Pancreas (tissue), 10 donors: ENCODE data around the gene P3H4. TPM values are rescaled to one million over a fixed set of nuclear protein-coding genes. Genes with fewer than 3 reads are reported as not detected.

Experiments
- ATAC-seq, 4 donors: fragments of 200-7000 bp; cut with Tn5 transposase; one replicate each; pipeline versions ENCODE4 v1.8.0 to v1.9.1; 2020; ENCODE audit warnings: mild to moderate bottlenecking in 4 of 4, moderate library complexity in 4 of 4
- DNase-seq, 6 donors: peaks; one replicate each; pipeline ENCODE4 v3.0.0-alpha.2; 2020
- FAIRE-seq: peaks from 2 replicates; lab custom pipeline; 2012; peaks lifted over from hg19 to GRCh38; lab: Jason Lieb, UNC
- H3K27ac ChIP-seq, 4 donors: fragments of 200-600 bp; sonication (generic); 1 replicate in 3 of 4; 2 replicates in 1 of 4; pipeline versions ENCODE4 v1.5.0 to v1.8.0; 2020
- H3K27me3 ChIP-seq, 4 donors: fragments of 200-600 bp; one replicate each; pipeline ENCODE4 v1.8.0; 2021
- H3K36me3 ChIP-seq, 3 donors: fragments of 200-600 bp; sonication (generic) in 1 of 3; one replicate each; pipeline versions ENCODE4 v1.5.0 to v1.8.0; 2020 to 2021
- H3K4me1 ChIP-seq, 3 donors: fragments of 200-600 bp; one replicate each; pipeline ENCODE4 v1.8.0; 2021
- H3K4me3 ChIP-seq, 4 donors: fragments of 200-600 bp; sonication (generic) in 2 of 4; one replicate each; pipeline versions ENCODE4 v1.5.0 to v1.8.0; 2020 to 2021
- H3K9me3 ChIP-seq, 4 donors: fragments of 200-600 bp; one replicate each; pipeline ENCODE4 v1.8.0; 2021
- WGBS, 2 donors: extraction: QIAGEN DNeasy Blood & Tissue Kit; methylation state at CpG; one replicate each; pipeline ENCODE4 v1.1.7; 2013; 5-methylcytosine and 5-hydroxymethylcytosine counted together
- intact Hi-C, 3 donors: fragments of 100-400 bp; cut with DNase I; formaldehyde crosslinking; loops; one replicate each; pipeline versions ENCODE4 v1.11.1 to v1.14.2; 2022
- polyA plus RNA-seq, 2 donors: library from polyadenylated mRNA; stranded (reverse); fragments of 200-250 nt; gene quantifications; one replicate each; pipeline ENCODE4 v1.2.3, GENCODE V29; 2013
- total RNA-seq, 6 donors: library from RNA; stranded (reverse); fragmentation: NEBNext Ultra II Directional in 4 of 6; extraction: Animal tissue kit (Norgen Biotek cat#: 25700) in 4 of 6; gene quantifications; one replicate each; pipeline versions ENCODE4 v1.2.1 to v1.2.4, GENCODE V29; 2021 to 2023
- TF ChIP-seq, protein P1 (sequence below), 4 donors: fragments of 200-600 bp; sonication (generic) in 3 of 4; IDR thresholded peaks; one replicate each; pipeline versions ENCODE4 v1.5.0 to v1.8.0; 2021; ENCODE audit warnings: antibody characterized with exemption in 4 of 4
- donor health status: healthy with polysubstance abuse.
- donor health status: DM: no; HTN: no; CAD: no; lungs with moderate emphysema.
- donor health status: DM: no; HTN: no; CAD: no.
- donor health status: control.
- donor health status: control.
- donor health status: Bipolar disorder and iron deficiency.
- donor health status: DM: yes; HTN: yes; CAD: no.
- donor health status: DM: no; HTN: no; CAD: no.
- donor health status: DM: no; HTN: no; CAD: no.
- donor health status: DM: yes; HTN: yes; CAD: no.

Gene P3H4
- total and polyA plus RNA-seq, 8 donors = 8.4 to 16.6 (median 11.4) TPM

DNA sequence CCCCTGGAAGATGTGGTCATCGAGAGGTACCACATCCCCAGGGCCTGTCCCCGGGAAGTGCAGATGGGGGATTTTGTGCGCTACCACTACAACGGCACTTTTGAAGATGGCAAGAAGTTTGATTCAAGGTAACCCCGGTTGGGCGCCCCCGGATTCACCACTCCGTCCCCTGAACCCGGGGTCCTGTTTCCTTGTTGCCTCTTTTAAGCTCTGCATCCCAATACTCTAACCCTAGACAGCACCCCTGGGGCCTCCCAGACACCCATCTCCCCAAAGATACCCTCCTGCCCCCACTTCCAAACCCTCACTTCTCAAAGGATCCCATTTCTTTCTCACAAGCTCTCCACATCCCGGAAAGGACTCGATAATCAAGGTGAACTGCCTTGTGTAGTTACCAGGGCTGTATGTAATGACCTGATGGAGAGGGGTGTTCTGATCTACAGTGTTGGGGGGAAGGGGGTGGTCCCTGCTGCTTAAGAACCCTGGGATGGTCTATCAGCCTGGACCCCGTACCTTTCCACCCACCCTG, 1.5 kb upstream of the P3H4 start:
- no peak for ATAC-seq
- Histone ChIP-seq H3K9me3 (no peaks in the 10 kb centered on the region), H3K4me1 (peaks cover 5 to 14% (median 7%) of the 10 kb centered on the region in 3 donors), H3K4me3 (peak overlapping the region in 2 of 4 donors; percentile 67 to 77), H3K27ac (no peak overlapping the region), H3K27me3 (no peaks in the 10 kb centered on the region), H3K36me3 (no peaks in the 10 kb centered on the region)
- no peak for FAIRE-seq
- no peak for DNase-seq
- intact Hi-C loops = loop anchor here in 1 of 3 donors (10.0 kb wide), 1 partner anchor 52 kb away; the partner anchor contains the start of gene KLHL11
- WGBS, 2 donors = 44 to 45% methylated on average over 12 of the region's 12 CpGs
- TF ChIP-seq, protein P1, sequence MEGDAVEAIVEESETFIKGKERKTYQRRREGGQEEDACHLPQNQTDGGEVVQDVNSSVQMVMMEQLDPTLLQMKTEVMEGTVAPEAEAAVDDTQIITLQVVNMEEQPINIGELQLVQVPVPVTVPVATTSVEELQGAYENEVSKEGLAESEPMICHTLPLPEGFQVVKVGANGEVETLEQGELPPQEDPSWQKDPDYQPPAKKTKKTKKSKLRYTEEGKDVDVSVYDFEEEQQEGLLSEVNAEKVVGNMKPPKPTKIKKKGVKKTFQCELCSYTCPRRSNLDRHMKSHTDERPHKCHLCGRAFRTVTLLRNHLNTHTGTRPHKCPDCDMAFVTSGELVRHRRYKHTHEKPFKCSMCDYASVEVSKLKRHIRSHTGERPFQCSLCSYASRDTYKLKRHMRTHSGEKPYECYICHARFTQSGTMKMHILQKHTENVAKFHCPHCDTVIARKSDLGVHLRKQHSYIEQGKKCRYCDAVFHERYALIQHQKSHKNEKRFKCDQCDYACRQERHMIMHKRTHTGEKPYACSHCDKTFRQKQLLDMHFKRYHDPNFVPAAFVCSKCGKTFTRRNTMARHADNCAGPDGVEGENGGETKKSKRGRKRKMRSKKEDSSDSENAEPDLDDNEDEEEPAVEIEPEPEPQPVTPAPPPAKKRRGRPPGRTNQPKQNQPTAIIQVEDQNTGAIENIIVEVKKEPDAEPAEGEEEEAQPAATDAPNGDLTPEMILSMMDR (IDR thresholded peaks at IDR 0.05) = no peak

DNA sequence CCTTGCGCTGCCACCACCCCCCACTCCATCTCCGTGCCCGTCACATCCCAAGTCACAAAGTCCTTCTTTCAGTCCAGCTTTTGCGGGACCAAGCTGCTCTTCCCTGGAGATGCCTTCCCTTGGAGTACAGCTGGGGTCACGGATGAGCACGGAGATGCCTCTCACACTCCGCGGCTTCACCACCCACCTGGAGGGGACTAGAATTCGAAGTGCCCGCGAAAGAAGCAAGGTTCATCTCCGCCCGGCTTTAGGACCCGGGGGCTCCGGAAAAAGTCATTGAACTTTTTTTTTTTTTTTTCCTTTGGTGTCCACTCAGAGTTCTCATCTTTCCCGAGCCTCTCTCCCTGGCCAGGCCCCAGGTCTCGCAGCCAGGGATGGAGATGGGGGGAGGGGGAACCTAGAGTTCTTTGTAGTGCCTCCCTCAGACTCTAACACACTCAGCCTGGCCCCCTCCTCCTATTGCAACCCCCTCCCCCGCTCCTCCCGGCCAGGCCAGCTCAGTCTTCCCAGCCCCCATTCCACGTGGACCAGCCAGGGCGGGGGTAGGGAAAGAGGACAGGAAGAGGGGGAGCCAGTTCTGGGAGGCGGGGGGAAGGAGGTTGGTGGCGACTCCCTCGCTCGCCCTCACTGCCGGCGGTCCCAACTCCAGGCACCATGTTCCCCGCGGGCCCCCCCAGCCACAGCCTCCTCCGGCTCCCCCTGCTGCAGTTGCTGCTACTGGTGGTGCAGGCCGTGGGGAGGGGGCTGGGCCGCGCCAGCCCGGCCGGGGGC, 817 bp upstream of the P3H4 start, which contains the start of gene FKBP10:
FKBP10 (plus strand) TSS at position 624 of the 771 bp plus-strand sequence; CDS start at position 655, 31 bp downstream.
- H3K9me3 ChIP-seq = no peaks in the 10 kb centered on the region
- WGBS, 2 donors = 1 to 7% methylated on average over 23 to 35 of the region's 35 CpGs
- ATAC-seq = peak; percentile 48 to 61 (median 54)
- FAIRE-seq = no peak
- H3K4me3 ChIP-seq = peak within 1 kb of the TSS; percentile 67 to 79 (median 74)
- H3K4me1 ChIP-seq = peaks cover 5 to 14% (median 7%) of the 10 kb centered on the region in 3 donors
- intact Hi-C loops = loop anchor here in 1 of 3 donors (10.0 kb wide), 1 partner anchor 52 kb away; the partner anchor contains the start of gene KLHL11
- no peaks in the 10 kb centered on the region for H3K36me3 ChIP-seq
- TF ChIP-seq, protein P1 (IDR thresholded peaks at IDR 0.05) = no peak
- DNase-seq = peak in 4 of 6 donors; percentile 38 to 65 (median 58)
- peak within 1 kb of the TSS in 3 of 4 donors; percentile 65 to 70 (median 68) for H3K27ac ChIP-seq
- no peaks in the 10 kb centered on the region for H3K27me3 ChIP-seq

GRCh38 chr17:41810659-41811548, 845 bp downstream of the P3H4 start:
- WGBS, 2 donors = 16% methylated on average over 56 to 58 of the region's 58 CpGs
- Histone ChIP-seq H3K9me3 (no peaks in the 10 kb centered on the region), H3K4me1 (peaks cover 5 to 14% (median 7%) of the 10 kb centered on the region in 3 donors), H3K36me3 (no peaks in the 10 kb centered on the region), H3K27me3 (no peaks in the 10 kb centered on the region), H3K4me3 (peak overlapping the region; percentile 67 to 79 (median 74)), H3K27ac (peak overlapping the region; percentile 26 to 70 (median 66))
- TF ChIP-seq, protein P1 (IDR thresholded peaks at IDR 0.05) = no peak
- FAIRE-seq (no peak), DNase-seq (peak in 4 of 6 donors; percentile 31 to 68 (median 52)), ATAC-seq (peak; percentile 11 to 54 (median 16))
- intact Hi-C loops = loop anchor here in 1 of 3 donors (10.0 kb wide), 1 partner anchor 54 kb away; the partner anchor contains the start of gene KLHL11

GRCh38 chr17:41806685-41807445, 4.9 kb downstream of the P3H4 start:
- H3K4me3 ChIP-seq = no peak overlapping the region
- H3K9me3 ChIP-seq = no peaks in the 10 kb centered on the region
- peaks cover 5 to 14% (median 7%) of the 10 kb centered on the region in 3 donors for H3K4me1 ChIP-seq
- peaks cover 0 to 5% (median 0%) of the 10 kb centered on the region in 3 donors for H3K36me3 ChIP-seq
- 76 to 83% methylated on average over 8 of the region's 8 CpGs for WGBS, 2 donors
- TF ChIP-seq, protein P1 (IDR thresholded peaks at IDR 0.05) = no peak
- no peaks in the 10 kb centered on the region for H3K27me3 ChIP-seq
- no peak for DNase-seq
- ATAC-seq = no peak
- intact Hi-C loops = loop anchor here in 1 of 3 donors (10.0 kb wide), 1 partner anchor 72 kb away; the partner anchor contains the start of gene HAP1
- no peak for FAIRE-seq
- no peak overlapping the region for H3K27ac ChIP-seq
